ENCODE results near the gene TSPAN17.

The TSPAN17 gene

DNA sequence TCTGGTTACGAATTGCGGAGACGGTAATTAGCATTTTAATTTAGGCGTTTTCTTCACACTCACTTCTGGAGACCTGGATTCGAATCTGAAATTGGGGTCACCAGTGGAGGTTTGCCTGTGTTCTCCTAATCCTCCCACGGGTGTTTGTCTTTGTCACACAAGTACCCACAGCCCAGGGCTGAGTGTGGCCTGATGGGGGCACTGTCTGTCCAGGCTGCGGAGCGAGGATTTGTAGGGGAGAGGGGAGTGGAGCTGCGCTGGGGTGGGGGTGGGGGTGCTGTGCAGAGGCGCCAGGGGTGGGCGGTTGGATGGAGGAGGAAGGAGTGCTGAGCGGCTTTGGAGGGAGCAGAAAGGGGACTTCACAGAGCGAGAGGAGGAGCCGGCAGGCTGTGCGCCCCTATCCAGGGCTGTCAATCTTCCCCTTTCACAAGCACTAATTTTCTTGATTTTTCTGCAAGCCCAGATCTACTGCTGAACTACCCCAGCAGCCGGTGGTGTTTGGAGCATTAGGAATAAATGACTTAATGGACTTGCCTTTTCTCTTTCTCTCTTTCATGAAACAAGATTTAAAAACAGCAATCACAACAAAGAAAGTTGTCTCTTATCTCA, 53.1 kb downstream of the TSPAN17 start:
- no peak for TF ChIP-seq EGR1 (IDR thresholded peaks at IDR 0.05)
- TF ChIP-seq ZBTB7A (IDR thresholded peaks at IDR 0.05; ENCODE audit: low read depth): no peak
- TF ChIP-seq RAD21 (IDR thresholded peaks at IDR 0.05; ENCODE audit: low read depth): peak; percentile 58
- TF ChIP-seq TAF1 (IDR thresholded peaks at IDR 0.05; ENCODE audit: low read depth): no peak
- TF ChIP-seq CEBPB (IDR thresholded peaks at IDR 0.05): no peak
- no peak for TF ChIP-seq TCF12 (IDR thresholded peaks at IDR 0.05; ENCODE audit: low read depth)
- TF ChIP-seq, protein P1, sequence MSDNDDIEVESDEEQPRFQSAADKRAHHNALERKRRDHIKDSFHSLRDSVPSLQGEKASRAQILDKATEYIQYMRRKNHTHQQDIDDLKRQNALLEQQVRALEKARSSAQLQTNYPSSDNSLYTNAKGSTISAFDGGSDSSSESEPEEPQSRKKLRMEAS (IDR thresholded peaks at IDR 0.05): no peak
- TF ChIP-seq NFIC (IDR thresholded peaks at IDR 0.05): no peak

DNA sequence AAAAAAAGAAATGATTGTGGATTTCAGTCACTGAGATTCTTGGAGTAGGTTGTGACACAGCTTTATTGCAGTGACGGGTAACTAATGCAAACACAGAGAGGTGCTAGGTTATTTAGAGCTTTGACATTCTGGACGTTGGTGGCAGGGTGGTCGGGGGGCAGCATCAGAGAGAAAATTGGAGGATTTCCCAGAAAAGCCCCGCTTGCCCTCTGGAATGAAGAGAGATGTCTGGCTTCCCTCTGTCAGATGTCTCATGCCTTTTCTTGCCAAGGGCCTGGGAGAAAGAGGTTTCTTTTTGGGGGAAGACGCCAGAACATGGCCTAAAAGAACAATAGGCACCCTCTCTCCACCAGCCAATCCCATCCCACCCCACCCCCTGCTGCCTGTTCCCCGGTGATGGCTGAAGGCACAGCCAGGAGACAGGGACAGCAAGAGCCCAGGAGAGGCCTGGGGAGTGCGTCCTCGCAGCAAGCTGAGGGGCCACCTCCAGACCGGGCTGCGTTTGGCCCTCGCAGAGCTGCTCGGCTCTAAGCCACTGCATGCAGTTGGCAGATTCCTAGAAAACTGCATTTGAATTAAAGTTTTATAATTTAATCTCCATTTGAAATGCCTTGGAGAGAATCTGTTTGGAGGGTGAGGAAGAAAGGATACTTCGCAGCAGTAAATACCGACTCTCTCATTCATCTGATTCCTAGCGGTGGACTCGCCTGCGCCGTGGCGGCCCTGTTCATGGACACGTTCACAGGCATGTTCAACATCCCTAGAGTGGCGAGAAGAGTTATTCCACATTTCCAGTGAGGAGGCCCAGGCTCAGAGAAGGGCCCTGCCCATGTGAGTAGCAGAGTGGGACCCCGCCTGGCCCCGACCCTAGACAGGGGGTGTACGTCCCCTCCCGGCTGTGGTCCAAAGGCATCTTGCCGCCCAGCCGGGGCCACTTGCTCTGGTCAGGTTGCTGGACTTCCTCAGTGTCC, 55.7 kb downstream of the TSPAN17 start:
- TF ChIP-seq NFIC (IDR thresholded peaks at IDR 0.05) (no peak), TAF1 (IDR thresholded peaks at IDR 0.05; ENCODE audit: low read depth) (no peak), YY1 (IDR thresholded peaks at IDR 0.05; ENCODE audit: low read depth) (no peak), RAD21 (IDR thresholded peaks at IDR 0.05; ENCODE audit: low read depth) (no peak), CREB1 (IDR thresholded peaks at IDR 0.05; ENCODE audit: low read depth) (no peak), TEAD4 (IDR thresholded peaks at IDR 0.05) (no peak)
- TF ChIP-seq, protein P2, sequence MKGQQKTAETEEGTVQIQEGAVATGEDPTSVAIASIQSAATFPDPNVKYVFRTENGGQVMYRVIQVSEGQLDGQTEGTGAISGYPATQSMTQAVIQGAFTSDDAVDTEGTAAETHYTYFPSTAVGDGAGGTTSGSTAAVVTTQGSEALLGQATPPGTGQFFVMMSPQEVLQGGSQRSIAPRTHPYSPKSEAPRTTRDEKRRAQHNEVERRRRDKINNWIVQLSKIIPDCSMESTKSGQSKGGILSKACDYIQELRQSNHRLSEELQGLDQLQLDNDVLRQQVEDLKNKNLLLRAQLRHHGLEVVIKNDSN (IDR thresholded peaks at IDR 0.05): no peak
- TF ChIP-seq, protein P1 (IDR thresholded peaks at IDR 0.05): no peak

DNA sequence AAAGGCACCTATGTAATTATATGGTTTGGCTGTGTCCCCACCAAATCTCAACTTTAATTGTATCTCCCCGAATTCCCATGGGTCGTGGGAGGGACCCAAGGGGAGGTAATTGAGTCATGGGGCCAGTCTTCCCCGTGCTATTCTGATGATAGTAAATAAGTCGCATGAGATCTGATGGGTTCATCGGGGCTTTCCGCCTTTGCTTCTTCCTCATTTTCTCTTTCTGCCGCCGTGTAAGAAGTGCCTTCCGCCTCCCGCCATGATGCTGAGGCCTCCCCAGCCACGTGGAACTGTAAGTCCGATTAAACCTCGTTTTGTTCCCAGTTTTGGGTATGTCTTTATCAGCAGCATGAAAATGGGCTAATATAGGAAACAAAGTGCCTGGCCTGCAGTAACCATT, 56.6 kb downstream of the TSPAN17 start:
- TF ChIP-seq TEAD4 (IDR thresholded peaks at IDR 0.05) (no peak), FOXM1 (IDR thresholded peaks at IDR 0.05; ENCODE audit: borderline replicate concordance, low read depth) (no peak), RAD21 (IDR thresholded peaks at IDR 0.05; ENCODE audit: low read depth) (no peak), YY1 (IDR thresholded peaks at IDR 0.05; ENCODE audit: low read depth) (no peak), TAF1 (IDR thresholded peaks at IDR 0.05; ENCODE audit: low read depth) (no peak), ZBTB7A (IDR thresholded peaks at IDR 0.05; ENCODE audit: low read depth) (no peak)
- TF ChIP-seq, protein P1 (IDR thresholded peaks at IDR 0.05): no peak
- TF ChIP-seq, protein P3, sequence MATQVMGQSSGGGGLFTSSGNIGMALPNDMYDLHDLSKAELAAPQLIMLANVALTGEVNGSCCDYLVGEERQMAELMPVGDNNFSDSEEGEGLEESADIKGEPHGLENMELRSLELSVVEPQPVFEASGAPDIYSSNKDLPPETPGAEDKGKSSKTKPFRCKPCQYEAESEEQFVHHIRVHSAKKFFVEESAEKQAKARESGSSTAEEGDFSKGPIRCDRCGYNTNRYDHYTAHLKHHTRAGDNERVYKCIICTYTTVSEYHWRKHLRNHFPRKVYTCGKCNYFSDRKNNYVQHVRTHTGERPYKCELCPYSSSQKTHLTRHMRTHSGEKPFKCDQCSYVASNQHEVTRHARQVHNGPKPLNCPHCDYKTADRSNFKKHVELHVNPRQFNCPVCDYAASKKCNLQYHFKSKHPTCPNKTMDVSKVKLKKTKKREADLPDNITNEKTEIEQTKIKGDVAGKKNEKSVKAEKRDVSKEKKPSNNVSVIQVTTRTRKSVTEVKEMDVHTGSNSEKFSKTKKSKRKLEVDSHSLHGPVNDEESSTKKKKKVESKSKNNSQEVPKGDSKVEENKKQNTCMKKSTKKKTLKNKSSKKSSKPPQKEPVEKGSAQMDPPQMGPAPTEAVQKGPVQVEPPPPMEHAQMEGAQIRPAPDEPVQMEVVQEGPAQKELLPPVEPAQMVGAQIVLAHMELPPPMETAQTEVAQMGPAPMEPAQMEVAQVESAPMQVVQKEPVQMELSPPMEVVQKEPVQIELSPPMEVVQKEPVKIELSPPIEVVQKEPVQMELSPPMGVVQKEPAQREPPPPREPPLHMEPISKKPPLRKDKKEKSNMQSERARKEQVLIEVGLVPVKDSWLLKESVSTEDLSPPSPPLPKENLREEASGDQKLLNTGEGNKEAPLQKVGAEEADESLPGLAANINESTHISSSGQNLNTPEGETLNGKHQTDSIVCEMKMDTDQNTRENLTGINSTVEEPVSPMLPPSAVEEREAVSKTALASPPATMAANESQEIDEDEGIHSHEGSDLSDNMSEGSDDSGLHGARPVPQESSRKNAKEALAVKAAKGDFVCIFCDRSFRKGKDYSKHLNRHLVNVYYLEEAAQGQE (IDR thresholded peaks at IDR 0.05; ENCODE audit: low read depth): no peak

DNA sequence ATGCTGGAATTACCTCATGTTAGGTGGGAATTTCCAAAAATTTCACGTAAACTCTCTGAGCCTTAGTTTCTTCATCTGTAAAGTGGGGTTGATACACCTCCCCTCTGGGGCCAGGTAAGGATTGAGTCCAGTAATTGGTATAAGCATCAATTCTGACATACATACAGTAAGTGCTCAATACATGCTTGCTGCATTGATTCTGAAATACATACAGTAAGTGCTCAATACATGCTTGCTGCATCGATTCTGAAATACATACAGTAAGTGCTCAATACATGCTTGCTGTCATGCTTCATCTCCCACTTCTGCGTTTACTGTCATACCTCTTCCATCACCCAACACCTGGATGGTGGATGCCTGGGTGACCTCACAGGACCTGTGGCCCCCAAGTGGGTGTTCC, 57.1 kb downstream of the TSPAN17 start:
- TF ChIP-seq ZBTB7A (IDR thresholded peaks at IDR 0.05; ENCODE audit: low read depth): no peak
- TF ChIP-seq TCF12 (IDR thresholded peaks at IDR 0.05; ENCODE audit: low read depth): no peak
- TF ChIP-seq YY1 (IDR thresholded peaks at IDR 0.05; ENCODE audit: low read depth): no peak
- TF ChIP-seq, protein P2 (IDR thresholded peaks at IDR 0.05): no peak

DNA sequence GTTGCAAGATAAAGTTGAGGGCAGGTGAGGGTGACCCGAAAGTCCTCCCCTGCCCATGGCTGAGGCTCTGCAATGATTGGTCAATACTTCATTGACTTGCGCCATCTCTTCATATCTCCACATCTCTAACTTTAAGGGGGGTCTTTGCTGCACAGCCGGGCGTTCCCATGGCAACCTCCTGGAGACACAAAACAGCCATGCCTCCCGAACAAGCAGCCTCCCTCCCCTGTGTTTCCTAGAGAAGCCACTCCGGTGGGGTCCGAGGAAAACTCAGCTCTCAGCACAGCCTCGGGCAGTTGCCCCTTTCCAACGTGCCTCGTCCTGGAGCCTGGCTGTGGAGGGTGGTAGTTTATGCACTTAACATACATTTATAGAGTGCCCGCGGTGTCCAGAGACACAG, 57.5 kb downstream of the TSPAN17 start:
- TF ChIP-seq, protein P3 (IDR thresholded peaks at IDR 0.05; ENCODE audit: low read depth): no peak
- TF ChIP-seq TCF12 (IDR thresholded peaks at IDR 0.05; ENCODE audit: low read depth) (no peak), FOXM1 (IDR thresholded peaks at IDR 0.05; ENCODE audit: borderline replicate concordance, low read depth) (no peak), YY1 (IDR thresholded peaks at IDR 0.05; ENCODE audit: low read depth) (no peak), ZBTB7A (IDR thresholded peaks at IDR 0.05; ENCODE audit: low read depth) (no peak), CREB1 (IDR thresholded peaks at IDR 0.05; ENCODE audit: low read depth) (no peak), CEBPB (IDR thresholded peaks at IDR 0.05) (no peak), EP300 (IDR thresholded peaks at IDR 0.05; ENCODE audit: borderline replicate concordance) (no peak)
- TF ChIP-seq, protein P2 (IDR thresholded peaks at IDR 0.05): no peak

Data from Ishikawa (cell line).